C4-2B (cell line): ENCODE data around the gene TUBB4B.

Experiments used
- CTCF ChIP-seq: fragments of 450-650 bp; conservative IDR thresholded peaks from 2 replicates; pipeline ENCODE4 v1.5.1; 2017; ENCODE audit warnings: mild to moderate bottlenecking
- ZFX ChIP-seq: fragments of 450-650 bp; IDR thresholded peaks from 2 replicates; pipeline ENCODE4 v1.6.1; 2017

GRCh38 chr9:137205126-137206069 lies 35.7 kb upstream of the TUBB4B start, which contains the start of the genes NDOR1 and TMEM203:
- TF ChIP-seq CTCF = no peak
- TF ChIP-seq ZFX = peak; percentile 95; the same call in 1 of the 2 replicates
